Osteoblast (primary cell): ENCODE results near the gene PPIL6. TPM values are rescaled to one million over a fixed set of nuclear protein-coding genes. Genes with fewer than 3 reads are reported as not detected.

ENCODE experiments used
- DNase-seq: peaks from one replicate; pipeline ENCODE4 v3.0.0; 2011; ENCODE audit warnings: low spot score, mixed read lengths; ENCODE audit not compliant: insufficient read length; ENCODE audit errors: missing footprints
- H2AFZ ChIP-seq: 2 replicates; pipeline ENCODE4 v1.6.0; 2011; ENCODE audit warnings: mild to moderate bottlenecking, low read length
- H3K27ac ChIP-seq: 2 replicates; pipeline ENCODE4 v1.5.1; 2011; ENCODE audit warnings: mild to moderate bottlenecking, low read depth, low read length, moderate library complexity
- H3K27me3 ChIP-seq: 2 replicates; pipeline ENCODE4 v1.6.0; 2012; ENCODE audit warnings: mild to moderate bottlenecking, control low read depth, inconsistent platforms, low read length, moderate library complexity; ENCODE audit not compliant: insufficient read depth
- H3K36me3 ChIP-seq: 2 replicates; pipeline ENCODE4 v1.5.1; 2011; ENCODE audit warnings: mild to moderate bottlenecking, low read length, control low read depth, moderate library complexity; ENCODE audit not compliant: insufficient read depth
- H3K4me1 ChIP-seq: 2 replicates; pipeline ENCODE4 v1.5.1; 2011; ENCODE audit warnings: mild to moderate bottlenecking, low read length, control low read depth, moderate library complexity; ENCODE audit not compliant: insufficient read depth
- H3K4me2 ChIP-seq: 2 replicates; pipeline ENCODE4 v1.6.0; 2011; ENCODE audit warnings: mild to moderate bottlenecking, low read length; ENCODE audit not compliant: insufficient read depth
- H3K4me3 ChIP-seq: fragments of 200-600 bp; sonication (generic); 3 replicates; pipeline ENCODE4 v1.5.1; 2012; ENCODE audit warnings: mild to moderate bottlenecking, low read length, inconsistent platforms; ENCODE audit not compliant: insufficient read depth
- H3K79me2 ChIP-seq: 2 replicates; pipeline ENCODE4 v1.6.0; 2012; ENCODE audit warnings: mild to moderate bottlenecking, low read length, control low read depth, inconsistent platforms; ENCODE audit not compliant: insufficient read depth
- H3K9me3 ChIP-seq: 2 replicates; pipeline ENCODE4 v1.5.1; 2011; ENCODE audit warnings: low read depth, low read length, control low read depth
- H4K20me1 ChIP-seq: 2 replicates; pipeline ENCODE4 v1.6.0; 2012; ENCODE audit warnings: mild to moderate bottlenecking, low read length, control low read depth; ENCODE audit not compliant: insufficient read depth
- CTCF ChIP-seq: IDR thresholded peaks from 2 replicates; pipeline ENCODE4 v1.5.1; 2011; ENCODE audit warnings: mild to moderate bottlenecking, low read depth, low read length, moderate library complexity; ENCODE audit errors: extremely low read depth
- total RNA-seq: library from RNA; depleted of rRNA; stranded (reverse); fragments of >200 nt; gene quantifications from 2 replicates; pipeline ENCODE4 v1.2.3, GENCODE V29; 2012

The PPIL6 gene
- total RNA-seq, 1 donor, result 5.8 TPM

- H3K4me2 ChIP-seq, result no peak overlapping the region
- no peaks in the 10 kb centered on the region for H3K4me1 ChIP-seq
- H3K27me3 ChIP-seq, result no peaks in the 10 kb centered on the region
- no peak overlapping the region for H2AFZ ChIP-seq
- H3K36me3 ChIP-seq, result peaks cover 56% of the 10 kb centered on the region
- no peak overlapping the region for H3K4me3 ChIP-seq
- no peak for TF ChIP-seq CTCF
- H3K9me3 ChIP-seq, result no peaks in the 10 kb centered on the region
- peaks cover 44% of the 10 kb centered on the region for H3K79me2 ChIP-seq
- peaks cover 21% of the 10 kb centered on the region for H4K20me1 ChIP-seq
- H3K27ac ChIP-seq, result no peak overlapping the region
- no peak for DNase-seq
Observed at GRCh38 chr6:109362102-109362884, 78.1 kb downstream of the PPIL6 start.

GRCh38 chr6:109360791-109361190, 79.6 kb downstream of the PPIL6 start:
- no peak for TF ChIP-seq CTCF
- H3K27ac ChIP-seq, result no peak overlapping the region
- peaks cover 31% of the 10 kb centered on the region for H3K79me2 ChIP-seq
- H2AFZ ChIP-seq, result no peak overlapping the region
- H3K27me3 ChIP-seq, result no peaks in the 10 kb centered on the region
- H3K4me2 ChIP-seq, result no peak overlapping the region
- H3K4me3 ChIP-seq, result no peak overlapping the region
- DNase-seq, result no peak
- H3K9me3 ChIP-seq, result no peaks in the 10 kb centered on the region
- H3K36me3 ChIP-seq, result peaks cover 57% of the 10 kb centered on the region
- H3K4me1 ChIP-seq, result no peaks in the 10 kb centered on the region
- H4K20me1 ChIP-seq, result peaks cover 17% of the 10 kb centered on the region

GRCh38 chr6:109360281-109360680, 80.1 kb downstream of the PPIL6 start:
- H3K4me2 ChIP-seq, result no peak overlapping the region
- peaks cover 29% of the 10 kb centered on the region for H3K79me2 ChIP-seq
- H2AFZ ChIP-seq, result no peak overlapping the region
- H3K27ac ChIP-seq, result no peak overlapping the region
- TF ChIP-seq CTCF, result no peak
- H3K36me3 ChIP-seq, result peaks cover 59% of the 10 kb centered on the region
- H3K9me3 ChIP-seq, result no peaks in the 10 kb centered on the region
- no peak overlapping the region for H3K4me3 ChIP-seq
- H4K20me1 ChIP-seq, result peaks cover 16% of the 10 kb centered on the region
- H3K4me1 ChIP-seq, result no peaks in the 10 kb centered on the region
- H3K27me3 ChIP-seq, result no peaks in the 10 kb centered on the region
- DNase-seq, result no peak

GRCh38 chr6:109359248-109359647, 81.2 kb downstream of the PPIL6 start:
- TF ChIP-seq CTCF, result no peak
- Histone ChIP-seq H4K20me1 (peaks cover 16% of the 10 kb centered on the region), H2AFZ (no peak overlapping the region), H3K36me3 (peaks cover 54% of the 10 kb centered on the region), H3K9me3 (no peaks in the 10 kb centered on the region), H3K4me3 (no peak overlapping the region), H3K79me2 (peaks cover 22% of the 10 kb centered on the region), H3K4me2 (no peak overlapping the region), H3K27me3 (no peaks in the 10 kb centered on the region), H3K4me1 (no peaks in the 10 kb centered on the region), H3K27ac (no peak overlapping the region)
- DNase-seq, result no peak
